ENCODE measurements around the gene TACC2.

Gene TACC2

DNA sequence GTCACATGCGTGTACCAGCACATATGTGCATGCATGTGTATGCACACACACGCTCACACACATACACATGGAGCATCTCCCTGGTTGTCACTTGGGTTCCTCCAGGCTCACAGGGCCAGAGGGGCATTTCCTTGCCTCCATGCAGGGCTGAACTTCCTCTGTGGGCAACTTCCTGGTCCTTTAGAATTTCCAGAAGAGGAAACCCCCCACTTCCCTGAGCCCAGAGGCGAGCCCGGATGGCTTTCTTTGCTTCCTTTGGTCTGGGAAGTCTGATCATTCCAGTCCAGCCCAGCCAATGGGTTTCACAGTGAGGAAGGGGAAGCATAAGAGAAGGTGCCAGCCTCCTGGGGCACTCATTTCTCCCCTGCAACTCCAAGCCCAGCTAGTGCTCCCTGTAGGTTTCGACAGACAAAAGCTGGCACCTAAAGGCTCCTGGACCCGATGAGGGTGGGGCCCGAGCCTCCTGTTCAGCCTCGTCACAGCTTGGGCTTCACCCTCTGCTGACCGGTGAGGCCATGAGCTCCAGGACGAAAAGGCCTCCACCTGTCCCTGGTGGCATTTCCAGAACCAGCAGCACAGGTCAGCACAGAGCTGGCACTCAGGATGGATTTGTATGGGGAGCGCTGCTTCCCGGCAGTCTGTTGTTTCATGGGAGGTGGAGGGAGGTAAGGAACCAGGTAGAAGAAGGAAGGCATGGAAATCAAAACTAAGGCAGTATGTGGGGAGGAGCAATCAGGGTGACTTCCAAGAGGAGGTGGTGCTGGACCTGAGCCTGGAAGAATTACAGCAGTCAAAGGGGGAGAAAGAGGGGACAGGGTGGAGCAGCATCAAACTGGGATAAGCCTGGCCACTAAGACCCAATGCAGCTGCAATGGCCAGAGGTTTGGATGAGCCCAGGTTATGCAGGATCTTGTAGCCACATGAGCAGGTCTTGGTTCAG, 305.8 kb downstream of the TACC2 start:
- DNase-seq (ENCODE audit: low read depth) = no peak

- DNase-seq (ENCODE audit: low read depth) = no peak
Measured at GRCh38 chr10:122295451-122295809, 306.5 kb downstream of the TACC2 start.

DNA sequence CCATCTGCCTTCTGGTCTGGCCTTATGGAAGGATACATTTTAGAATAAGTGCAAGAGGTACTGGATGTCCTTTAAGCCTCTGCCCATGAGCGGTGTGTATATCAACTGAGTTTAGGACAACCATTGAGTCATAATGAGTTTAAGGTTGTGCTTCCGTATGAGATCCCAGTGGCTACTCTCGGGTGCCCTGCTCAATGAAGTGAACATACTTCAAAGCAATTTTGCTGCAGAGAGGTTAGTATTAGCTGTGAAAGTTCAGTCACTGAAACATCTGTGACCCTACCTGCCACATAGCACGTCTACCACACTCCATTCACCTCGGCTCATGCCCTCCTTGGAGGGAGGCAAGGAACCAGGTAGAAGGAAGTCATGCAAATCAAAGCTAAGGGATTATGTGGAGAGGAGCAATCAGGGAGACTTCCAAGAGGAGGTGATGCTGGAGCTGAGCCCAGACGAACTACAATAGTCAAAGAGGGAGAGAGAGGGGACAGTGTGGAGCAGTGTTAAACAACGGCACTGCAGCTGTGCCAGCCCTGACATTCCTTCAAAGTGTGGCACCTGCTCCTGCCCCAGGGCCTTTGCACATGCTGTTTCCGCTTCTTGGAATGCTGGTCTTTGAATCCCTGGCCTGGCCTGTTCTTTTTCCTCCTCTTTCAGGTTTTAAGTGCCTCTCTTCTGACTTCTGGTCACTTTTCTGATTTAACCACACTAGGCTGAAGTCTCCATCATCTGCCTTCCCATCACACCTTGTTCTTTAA, 307.6 kb downstream of the TACC2 start:
- DNase-seq (ENCODE audit: low read depth) = no peak

GRCh38 chr10:122297583-122297982, 308.6 kb downstream of the TACC2 start:
- DNase-seq (ENCODE audit: low read depth) = no peak

- no peak for DNase-seq (ENCODE audit: low read depth)
Measured at GRCh38 chr10:122298206-122298597, 309.2 kb downstream of the TACC2 start.

DNA sequence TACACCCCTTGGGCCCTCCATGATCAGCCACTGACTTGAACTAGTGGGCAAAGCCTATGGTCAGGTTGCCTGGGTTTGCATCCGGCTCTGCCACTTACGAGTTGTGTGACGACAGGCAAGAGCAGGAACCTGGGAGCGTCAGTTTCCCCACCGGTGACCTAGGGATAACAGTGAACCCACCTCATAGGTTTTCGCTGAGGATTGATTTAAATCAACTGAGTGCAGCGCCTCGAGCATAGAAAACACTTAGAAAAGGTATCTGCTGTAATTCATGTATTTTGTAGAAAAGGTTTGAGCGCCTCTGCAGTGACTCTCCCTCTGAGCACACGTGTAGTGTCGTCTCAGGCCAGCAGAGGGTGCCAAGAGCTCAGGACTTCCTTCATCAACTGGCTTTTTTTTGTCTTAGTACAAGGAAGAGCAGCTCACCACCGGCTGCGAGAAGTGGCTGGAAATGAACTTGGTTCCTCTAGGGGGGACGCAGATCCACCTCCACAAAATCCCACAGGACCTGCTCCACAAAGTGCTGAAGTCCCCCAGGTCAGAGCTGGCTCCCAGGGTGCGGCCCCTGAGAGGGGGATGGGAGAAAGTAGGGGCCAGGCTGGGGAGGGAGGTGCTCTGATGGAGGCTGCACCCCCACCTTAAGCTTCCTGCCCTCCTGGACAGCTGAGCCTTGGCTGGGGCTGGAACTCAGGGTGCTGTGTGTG, 309.8 kb downstream of the TACC2 start:
- DNase-seq (ENCODE audit: low read depth) = peak; percentile 55

DNA sequence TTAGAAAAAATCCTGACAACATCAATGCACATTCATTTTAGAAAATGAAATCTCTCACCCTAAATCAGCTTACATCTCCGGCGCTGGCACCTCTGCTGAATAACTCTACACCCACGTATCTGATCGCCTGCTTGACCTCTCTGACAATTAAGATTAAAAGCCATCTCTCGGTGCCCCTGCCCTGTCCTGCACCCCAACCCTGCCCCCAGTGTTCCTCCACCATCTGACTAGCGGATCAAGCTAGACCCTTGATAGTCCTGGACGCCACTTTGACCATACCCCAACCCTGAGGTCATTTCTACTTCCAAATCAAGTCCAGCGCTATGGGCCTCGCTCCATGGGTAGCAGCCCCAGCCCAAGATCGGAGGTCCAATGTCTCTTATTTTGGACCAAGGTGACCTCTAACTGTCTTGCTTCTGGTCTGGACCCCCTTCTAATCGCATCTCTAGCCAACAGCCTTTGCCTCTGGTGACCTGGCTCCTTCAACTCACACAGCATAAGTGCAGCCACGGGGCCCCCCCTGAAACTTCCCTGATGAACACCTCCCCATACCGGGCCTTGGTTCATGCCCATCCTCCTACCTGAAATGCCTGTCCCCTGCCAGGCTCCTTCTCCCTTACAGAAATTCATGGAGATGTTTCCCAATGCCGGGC, 310.6 kb downstream of the TACC2 start:
- no peak for DNase-seq (ENCODE audit: low read depth)

GRCh38 chr10:122301055-122301810, 312.3 kb downstream of the TACC2 start:
- DNase-seq (ENCODE audit: low read depth) = peak; percentile 86

DNA sequence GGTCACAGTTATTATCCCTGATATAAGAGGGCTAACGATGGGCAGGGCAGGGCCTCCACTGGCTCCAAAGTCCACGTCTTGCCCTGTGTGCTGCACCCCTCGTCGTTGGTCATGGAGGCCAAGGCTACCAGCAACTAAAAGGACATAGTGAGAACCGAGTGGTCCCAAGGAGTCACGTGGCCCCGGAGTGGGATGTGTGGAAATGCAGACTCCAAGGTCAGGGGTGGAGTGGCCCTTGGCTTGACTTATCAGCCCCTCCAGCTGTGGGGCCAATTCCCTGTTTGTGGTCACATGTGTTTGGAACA, 312.8 kb downstream of the TACC2 start:
- DNase-seq (ENCODE audit: low read depth) = no peak

- DNase-seq (ENCODE audit: low read depth) = no peak
Measured at GRCh38 chr10:122302315-122302714, 313.4 kb downstream of the TACC2 start.

GRCh38 chr10:122303271-122304053, 314.5 kb downstream of the TACC2 start:
- DNase-seq (ENCODE audit: low read depth) = no peak

All from non-pigmented ciliary epithelial cell (primary cell).